Ovary (tissue), 3 donors: ENCODE data around the gene RDH12.

Experiments used
- POLR2A ChIP-seq: fragments of 450-650 bp; IDR thresholded peaks from one replicate; pipeline ENCODE4 v1.6.1; 2017; ENCODE audit warnings: antibody characterized with exemption, mild to moderate bottlenecking, moderate library complexity
- TF ChIP-seq, protein P1 (sequence below), 3 donors: fragments of 450-650 bp in 2 of 3; fragments of 200-600 bp in 1 of 3; IDR thresholded peaks; one replicate each; pipeline versions ENCODE4 v1.5.1 to v1.8.0; 2016 to 2022; ENCODE audit warnings: antibody characterized with exemption in 3 of 3, mild to moderate bottlenecking in 1 of 3
- donor health status: DM: no; HTN: no; CAD: no.

DNA sequence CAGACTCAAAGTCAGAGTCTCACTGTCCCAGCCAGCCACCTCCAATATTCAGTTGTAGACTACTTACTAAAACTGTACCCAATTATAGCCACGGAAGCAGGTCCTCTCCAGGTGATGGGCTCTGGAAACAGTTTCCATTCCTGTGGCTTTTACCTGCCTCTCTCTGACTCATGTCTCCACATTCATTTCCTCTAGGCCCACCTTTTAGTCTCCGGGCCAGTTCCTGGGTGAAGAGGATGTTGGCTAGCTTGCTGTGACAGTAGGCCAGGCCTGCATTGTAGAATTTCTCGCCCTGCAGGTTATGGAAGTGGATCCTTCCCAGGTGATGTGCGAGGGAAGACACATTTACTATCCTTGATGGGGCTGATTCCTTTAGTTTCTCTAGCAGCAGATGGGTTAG, 11.7 kb upstream of the RDH12 start:
- TF ChIP-seq, protein P1, sequence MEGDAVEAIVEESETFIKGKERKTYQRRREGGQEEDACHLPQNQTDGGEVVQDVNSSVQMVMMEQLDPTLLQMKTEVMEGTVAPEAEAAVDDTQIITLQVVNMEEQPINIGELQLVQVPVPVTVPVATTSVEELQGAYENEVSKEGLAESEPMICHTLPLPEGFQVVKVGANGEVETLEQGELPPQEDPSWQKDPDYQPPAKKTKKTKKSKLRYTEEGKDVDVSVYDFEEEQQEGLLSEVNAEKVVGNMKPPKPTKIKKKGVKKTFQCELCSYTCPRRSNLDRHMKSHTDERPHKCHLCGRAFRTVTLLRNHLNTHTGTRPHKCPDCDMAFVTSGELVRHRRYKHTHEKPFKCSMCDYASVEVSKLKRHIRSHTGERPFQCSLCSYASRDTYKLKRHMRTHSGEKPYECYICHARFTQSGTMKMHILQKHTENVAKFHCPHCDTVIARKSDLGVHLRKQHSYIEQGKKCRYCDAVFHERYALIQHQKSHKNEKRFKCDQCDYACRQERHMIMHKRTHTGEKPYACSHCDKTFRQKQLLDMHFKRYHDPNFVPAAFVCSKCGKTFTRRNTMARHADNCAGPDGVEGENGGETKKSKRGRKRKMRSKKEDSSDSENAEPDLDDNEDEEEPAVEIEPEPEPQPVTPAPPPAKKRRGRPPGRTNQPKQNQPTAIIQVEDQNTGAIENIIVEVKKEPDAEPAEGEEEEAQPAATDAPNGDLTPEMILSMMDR (IDR thresholded peaks at IDR 0.05) = no peak
- no peak for TF ChIP-seq POLR2A
